ENCODE data around the gene FNBP1L.

Gene FNBP1L

DNA sequence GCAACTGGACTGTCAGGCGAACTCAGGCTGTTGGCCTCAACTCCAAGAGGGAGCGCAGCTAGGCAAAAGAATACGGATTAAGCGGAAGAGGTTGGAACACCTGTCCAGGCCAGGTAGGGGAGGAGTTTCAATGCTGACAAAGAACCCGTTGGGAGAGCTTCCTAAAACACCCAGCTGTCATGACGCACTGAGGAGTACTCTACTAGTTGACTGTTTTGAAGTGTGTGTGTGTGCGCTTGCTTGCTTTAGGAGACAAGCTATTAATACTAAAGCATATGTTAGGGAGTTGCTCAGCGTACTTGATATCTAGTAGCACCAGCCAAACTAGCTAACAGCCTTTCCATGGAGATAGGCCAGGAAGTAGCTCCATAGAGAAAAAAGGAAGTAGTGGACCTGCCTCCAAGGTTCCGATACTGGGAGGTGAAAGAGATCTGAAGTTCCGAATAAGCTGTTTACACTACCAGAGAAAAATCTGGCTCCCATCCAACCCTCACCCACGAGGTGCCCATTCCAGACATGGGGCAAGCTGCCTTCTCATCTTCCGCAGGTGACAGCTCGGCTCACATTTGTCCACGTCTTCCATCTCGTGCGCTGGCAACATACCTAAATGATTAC lies 974 bp upstream of the FNBP1L start:
- TF ChIP-seq, protein P1, sequence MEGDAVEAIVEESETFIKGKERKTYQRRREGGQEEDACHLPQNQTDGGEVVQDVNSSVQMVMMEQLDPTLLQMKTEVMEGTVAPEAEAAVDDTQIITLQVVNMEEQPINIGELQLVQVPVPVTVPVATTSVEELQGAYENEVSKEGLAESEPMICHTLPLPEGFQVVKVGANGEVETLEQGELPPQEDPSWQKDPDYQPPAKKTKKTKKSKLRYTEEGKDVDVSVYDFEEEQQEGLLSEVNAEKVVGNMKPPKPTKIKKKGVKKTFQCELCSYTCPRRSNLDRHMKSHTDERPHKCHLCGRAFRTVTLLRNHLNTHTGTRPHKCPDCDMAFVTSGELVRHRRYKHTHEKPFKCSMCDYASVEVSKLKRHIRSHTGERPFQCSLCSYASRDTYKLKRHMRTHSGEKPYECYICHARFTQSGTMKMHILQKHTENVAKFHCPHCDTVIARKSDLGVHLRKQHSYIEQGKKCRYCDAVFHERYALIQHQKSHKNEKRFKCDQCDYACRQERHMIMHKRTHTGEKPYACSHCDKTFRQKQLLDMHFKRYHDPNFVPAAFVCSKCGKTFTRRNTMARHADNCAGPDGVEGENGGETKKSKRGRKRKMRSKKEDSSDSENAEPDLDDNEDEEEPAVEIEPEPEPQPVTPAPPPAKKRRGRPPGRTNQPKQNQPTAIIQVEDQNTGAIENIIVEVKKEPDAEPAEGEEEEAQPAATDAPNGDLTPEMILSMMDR (IDR thresholded peaks at IDR 0.05; ENCODE audit: insufficient read depth, low read length, missing control alignments) = no peak
- DNase-seq (ENCODE audit: low read depth, low spot score) = no peak
- ChIA-PET CTCF (interaction anchor here (0.8 to 2.8 kb wide), 8 partner anchors 8 to 399 kb away, joined by 4 to 10 read pairs (median 4); no protein-coding TSS in a partner anchor), POLR2A (interaction anchor here (0.5 to 1.0 kb wide), 2 partner anchors 236 to 399 kb away, joined by 3 read pairs; no protein-coding TSS in a partner anchor)
- H3K4me3 ChIP-seq (ENCODE audit: low read depth, low read length) = peak overlapping the region; percentile 24; the same call in 1 of the 2 replicates

DNA sequence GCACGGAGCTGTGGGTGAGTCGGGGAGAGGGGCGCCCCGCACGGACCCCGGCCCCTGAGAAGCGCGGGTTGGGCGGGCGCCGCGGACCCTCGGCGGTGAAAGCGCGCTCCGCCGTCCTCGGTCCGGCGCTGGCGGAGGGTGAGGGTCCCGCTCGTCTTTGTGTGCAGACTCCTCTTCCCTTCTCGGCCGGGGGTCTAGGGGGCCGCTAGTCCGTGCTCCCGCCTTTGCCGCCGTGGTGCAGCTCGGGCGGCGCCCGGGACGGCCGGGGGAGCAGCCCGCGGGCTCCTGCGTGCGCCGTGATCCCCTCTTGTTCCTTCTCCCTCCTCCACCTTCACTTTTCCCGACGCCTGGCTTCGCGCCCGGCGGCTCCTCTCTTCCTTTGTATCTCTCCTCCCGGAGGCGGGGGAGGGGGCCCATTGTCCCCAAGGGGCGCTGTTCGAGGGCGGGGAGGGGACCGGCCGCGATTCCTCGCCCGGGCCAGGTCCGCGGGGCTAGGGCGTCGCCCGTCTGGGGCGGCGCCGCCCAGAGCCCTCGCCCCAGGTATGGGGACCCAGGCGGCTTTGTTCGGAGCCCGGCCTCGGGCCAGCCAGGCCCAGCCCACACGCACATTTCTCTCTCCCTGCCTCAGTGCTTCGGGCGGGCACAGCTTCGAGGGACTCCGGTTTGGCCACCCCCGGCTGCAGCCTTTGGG lies 519 bp downstream of the FNBP1L start:
- peak overlapping the region; percentile 84 for H3K4me3 ChIP-seq (ENCODE audit: low read depth, low read length)
- POLR2A ChIA-PET = no interaction called here
- CTCF ChIA-PET = interaction anchor here (1.1 to 1.8 kb wide), 5 partner anchors 14 to 398 kb away, joined by 3 to 7 read pairs (median 5); no protein-coding TSS in a partner anchor
- TF ChIP-seq, protein P1 (IDR thresholded peaks at IDR 0.05; ENCODE audit: insufficient read depth, low read length, missing control alignments) = no peak
- no peak for DNase-seq (ENCODE audit: low read depth, low spot score)

DNA sequence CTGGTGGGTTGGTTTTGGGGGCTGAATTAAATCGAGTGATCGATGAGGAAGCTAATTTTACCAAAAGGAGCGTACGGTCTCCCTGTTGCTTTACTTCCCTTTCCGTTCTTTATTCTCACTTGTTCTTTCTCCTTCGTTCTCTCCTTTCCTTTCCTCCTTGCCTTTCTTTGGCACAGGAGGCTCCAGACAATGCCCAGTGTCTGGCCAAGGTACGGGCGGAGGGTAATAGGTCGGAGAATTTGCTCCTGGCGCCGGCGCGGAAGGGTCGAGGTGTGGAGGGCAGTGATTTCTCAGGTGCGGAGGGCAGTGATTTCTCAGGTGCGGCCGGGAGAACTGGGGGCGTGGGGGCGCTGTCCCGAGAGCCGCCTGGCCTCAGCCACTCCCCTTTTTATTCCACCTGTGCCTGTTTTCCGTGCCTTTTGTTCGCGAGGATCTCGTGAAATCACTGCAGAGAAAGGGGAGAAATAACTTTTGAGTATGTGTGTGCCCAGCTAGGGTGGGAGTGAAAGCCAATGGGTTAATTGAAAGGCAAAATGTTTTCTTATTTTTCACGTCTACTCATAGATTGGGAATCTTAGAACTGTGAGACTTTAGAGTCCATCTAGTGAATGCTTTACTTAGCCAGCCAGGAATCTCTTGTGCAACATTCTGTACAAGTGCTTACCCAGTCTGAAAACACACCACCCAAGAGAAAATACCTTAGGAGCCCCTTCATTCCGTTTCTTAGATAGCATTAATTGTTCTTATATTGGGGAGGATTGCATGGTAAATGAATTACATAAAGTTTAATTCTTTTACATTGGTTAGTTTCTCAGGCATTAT lies 1.3 kb downstream of the FNBP1L start:
- ChIA-PET POLR2A (no interaction called here), CTCF (interaction anchor here (1.1 to 1.5 kb wide), 3 partner anchors 145 to 395 kb away, joined by 3 to 5 read pairs (median 5); no protein-coding TSS in a partner anchor)
- H3K4me3 ChIP-seq (ENCODE audit: low read depth, low read length) = peak overlapping the region; percentile 84
- TF ChIP-seq, protein P1 (IDR thresholded peaks at IDR 0.05; ENCODE audit: insufficient read depth, low read length, missing control alignments) = peak; percentile 11
- DNase-seq (ENCODE audit: low read depth, low spot score) = no peak

DNA sequence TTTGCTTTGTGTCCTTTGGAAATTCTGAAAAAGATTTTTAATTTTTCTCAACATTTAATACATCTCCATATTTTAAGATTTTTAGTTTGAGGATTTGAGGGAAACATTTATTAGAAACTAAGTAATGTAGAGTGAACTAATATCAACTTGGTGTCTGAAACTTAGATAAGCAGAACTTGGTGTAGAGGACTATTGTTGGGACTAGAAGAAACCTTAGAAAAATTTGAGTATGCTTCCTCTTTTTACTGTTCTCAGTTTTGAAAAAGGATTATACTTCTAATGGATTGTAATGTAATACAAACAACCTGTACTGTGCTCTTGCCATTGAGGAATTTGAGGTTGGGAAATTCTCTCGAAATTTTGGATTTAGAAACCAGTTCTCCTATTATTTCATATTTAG lies 2.4 kb downstream of the FNBP1L start:
- ChIA-PET POLR2A (no interaction called here), CTCF (no interaction called here)
- DNase-seq (ENCODE audit: low read depth, low spot score) = no peak
- TF ChIP-seq, protein P1 (IDR thresholded peaks at IDR 0.05; ENCODE audit: insufficient read depth, low read length, missing control alignments) = no peak
- H3K4me3 ChIP-seq (ENCODE audit: low read depth, low read length) = no peak overlapping the region

DNA sequence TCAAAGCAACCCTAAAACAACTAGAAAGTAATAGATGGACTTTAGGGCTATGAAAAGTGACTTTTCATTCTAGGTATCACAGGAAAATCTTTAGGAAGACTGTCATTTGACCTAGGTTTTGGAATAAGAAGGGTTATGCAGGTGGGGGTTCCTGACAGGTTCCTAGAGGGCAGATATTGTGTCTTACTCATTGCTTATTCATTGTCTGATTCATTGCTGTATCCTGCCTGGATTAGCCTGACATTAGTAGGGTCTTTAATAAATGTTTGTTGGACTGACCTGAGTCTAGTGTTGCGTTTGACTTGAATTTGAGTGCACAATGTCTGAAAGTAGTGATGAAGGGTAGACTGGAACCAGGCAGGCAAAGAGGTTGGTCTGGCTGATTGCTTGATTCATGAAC lies 6.0 kb downstream of the FNBP1L start:
- H3K4me3 ChIP-seq (ENCODE audit: low read depth, low read length) = no peak overlapping the region
- POLR2A ChIA-PET = no interaction called here
- DNase-seq (ENCODE audit: low read depth, low spot score) = no peak
- TF ChIP-seq, protein P1 (IDR thresholded peaks at IDR 0.05; ENCODE audit: insufficient read depth, low read length, missing control alignments) = no peak
- CTCF ChIA-PET = interaction anchor here (1.4 kb wide), 1 partner anchor 149 kb away, joined by 4 read pairs; no protein-coding TSS in a partner anchor
